Smooth muscle cell of the umbilical artery (primary cell): ENCODE data around the gene MSMB. TPM values are rescaled to one million over a fixed set of nuclear protein-coding genes. Genes with fewer than 3 reads are reported as not detected.

Experiments
- total RNA-seq: library from RNA; depleted of rRNA; stranded (reverse); fragments of >200 nt; gene quantifications from 2 replicates; pipeline ENCODE4 v1.2.3, GENCODE V29; 2014

Gene MSMB
- not detected in 2 replicates for total RNA-seq

GRCh38 chr10:46046261-46046660 lies at the start of gene MSMB:
Gene MSMB (minus strand): TSS chr10:46046269. CDS start chr10:46046237, 32 bp downstream.

GRCh38 chr10:46030091-46030937 lies 15.8 kb downstream of the MSMB start, which contains the start of gene NCOA4:
Gene NCOA4 (minus strand): TSS chr10:46030623. CDS start chr10:46016680, 13,943 bp downstream.

Other genes with a start within 250 kb of the MSMB start
- 3.9 and 6.4 TPM in 2 replicates for gene AGAP4, start 198.8 kb downstream of the MSMB start, total RNA-seq
- 65.6 and 74.2 TPM in 2 replicates for gene TIMM23, start 73.8 kb downstream of the MSMB start, total RNA-seq
- 149 and 237 TPM in 2 replicates for gene NCOA4, start 15.6 kb downstream of the MSMB start, total RNA-seq
- gene ANTXRL, start 240.7 kb upstream of the MSMB start, total RNA-seq, result not detected in 2 replicates